HUES6 (cell line): ENCODE data around the gene ZRANB2.

ENCODE experiments used
- H3K27ac ChIP-seq: 2 replicates; pipeline ENCODE4 v1.7.0; 2013; ENCODE audit warnings: low read depth, mild to moderate bottlenecking, low read length, inconsistent platforms
- H3K27me3 ChIP-seq: 2 replicates; pipeline ENCODE4 v1.6.1; 2013; ENCODE audit warnings: low read length; ENCODE audit not compliant: control insufficient read depth, insufficient read depth
- H3K36me3 ChIP-seq: 2 replicates; pipeline ENCODE4 v1.6.1; 2013; ENCODE audit warnings: low read length; ENCODE audit not compliant: control insufficient read depth, insufficient read depth
- H3K4me1 ChIP-seq: 2 replicates; pipeline ENCODE4 v1.6.1; 2013; ENCODE audit warnings: low read length; ENCODE audit not compliant: control insufficient read depth, insufficient read depth
- H3K4me3 ChIP-seq: 2 replicates; pipeline ENCODE4 v1.5.1; 2013; ENCODE audit warnings: low read depth, low read length
- H3K9ac ChIP-seq: one replicate; pipeline ENCODE4 v1.6.1; 2013; ENCODE audit warnings: mild to moderate bottlenecking, low read length
- H3K9me3 ChIP-seq: 2 replicates; pipeline ENCODE4 v1.6.1; 2013; ENCODE audit warnings: low read depth, low read length; ENCODE audit not compliant: control insufficient read depth, insufficient read depth

ZRANB2 gene

DNA sequence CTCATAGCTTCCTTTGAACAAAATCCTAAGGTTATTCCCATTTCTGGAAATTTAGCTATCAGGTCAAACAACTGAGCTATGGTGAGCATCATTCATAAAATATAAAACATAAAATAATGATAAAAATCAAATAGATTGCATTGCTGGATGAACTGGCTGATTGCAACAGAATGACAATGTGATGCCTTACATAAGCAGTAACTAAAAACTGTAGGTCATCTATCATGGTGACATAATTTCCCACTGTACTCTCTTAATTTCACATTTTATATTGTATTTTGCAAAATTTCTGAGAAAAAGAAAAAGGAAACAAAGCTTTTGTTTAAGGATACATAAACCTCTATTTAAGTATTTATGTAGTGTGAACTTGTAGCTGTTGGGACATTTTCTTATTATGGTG, 37.8 kb downstream of the ZRANB2 start:
- Histone ChIP-seq H3K4me3 (no peak overlapping the region), H3K9ac (no peak overlapping the region), H3K27ac (no peak overlapping the region), H3K4me1 (peaks cover 9% of the 10 kb centered on the region), H3K27me3 (peaks cover 24% of the 10 kb centered on the region), H3K9me3 (no peaks in the 10 kb centered on the region), H3K36me3 (no peaks in the 10 kb centered on the region)

DNA sequence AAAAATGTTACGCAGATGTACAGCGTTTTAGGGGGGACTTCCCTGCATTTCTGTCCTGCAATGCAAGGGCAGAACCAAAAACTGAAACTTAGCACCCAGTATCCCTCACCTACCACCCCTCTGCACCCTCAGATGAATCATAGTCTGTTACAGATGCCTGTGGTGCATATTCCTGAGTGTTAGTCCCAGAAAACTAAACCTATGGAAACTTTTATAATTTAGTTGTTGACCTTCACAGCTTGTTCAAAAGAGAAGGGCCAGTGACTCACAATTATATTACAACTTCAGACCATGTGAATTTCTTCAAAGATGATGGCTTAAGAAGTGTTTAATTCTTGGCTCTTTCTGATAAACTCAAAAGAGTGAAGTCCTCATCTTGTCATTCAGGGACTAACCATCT, 39.0 kb downstream of the ZRANB2 start:
- H3K27ac ChIP-seq = no peak overlapping the region

DNA sequence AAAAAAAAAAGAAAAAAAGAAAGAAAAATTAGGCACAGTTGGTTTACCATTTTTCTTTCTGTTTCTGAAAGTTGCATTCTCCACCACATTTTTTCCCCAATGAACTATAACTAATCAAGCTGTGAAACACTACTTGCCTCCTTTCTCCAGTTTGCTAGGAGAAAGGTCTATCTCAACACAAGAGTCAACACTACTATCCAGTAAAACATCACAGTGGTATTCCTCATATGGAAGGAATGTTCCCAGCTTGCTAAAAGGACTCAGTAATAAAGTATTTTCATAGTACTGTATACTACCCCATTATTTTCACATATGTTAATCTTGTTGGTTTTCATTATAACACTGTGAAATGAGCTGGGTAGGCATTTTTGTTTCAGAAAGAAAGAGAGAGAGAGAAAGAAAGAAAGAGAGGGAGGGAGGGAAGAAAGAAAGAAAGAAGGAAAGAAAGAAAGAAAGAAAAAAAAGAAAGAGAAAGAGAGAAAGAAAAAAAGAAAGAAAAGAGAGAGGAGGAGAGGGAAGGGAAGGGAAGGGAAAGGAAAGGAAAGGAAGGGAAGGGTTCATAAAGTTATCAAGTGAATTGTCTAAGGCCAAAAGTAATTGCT, 41.1 kb downstream of the ZRANB2 start:
- no peak overlapping the region for H3K27ac ChIP-seq
- H3K9ac ChIP-seq = no peak overlapping the region
- H3K4me3 ChIP-seq = no peak overlapping the region
- no peaks in the 10 kb centered on the region for H3K36me3 ChIP-seq
- H3K27me3 ChIP-seq = no peaks in the 10 kb centered on the region
- no peaks in the 10 kb centered on the region for H3K9me3 ChIP-seq
- no peaks in the 10 kb centered on the region for H3K4me1 ChIP-seq

More for the DNA sequence above, 39.0 kb downstream of the ZRANB2 start:
- no peaks in the 10 kb centered on the region for H3K9me3 ChIP-seq
- H3K9ac ChIP-seq = no peak overlapping the region
- no peak overlapping the region for H3K4me3 ChIP-seq
- no peaks in the 10 kb centered on the region for H3K4me1 ChIP-seq
- H3K27me3 ChIP-seq = peaks cover 11% of the 10 kb centered on the region
- H3K36me3 ChIP-seq = no peaks in the 10 kb centered on the region

DNA sequence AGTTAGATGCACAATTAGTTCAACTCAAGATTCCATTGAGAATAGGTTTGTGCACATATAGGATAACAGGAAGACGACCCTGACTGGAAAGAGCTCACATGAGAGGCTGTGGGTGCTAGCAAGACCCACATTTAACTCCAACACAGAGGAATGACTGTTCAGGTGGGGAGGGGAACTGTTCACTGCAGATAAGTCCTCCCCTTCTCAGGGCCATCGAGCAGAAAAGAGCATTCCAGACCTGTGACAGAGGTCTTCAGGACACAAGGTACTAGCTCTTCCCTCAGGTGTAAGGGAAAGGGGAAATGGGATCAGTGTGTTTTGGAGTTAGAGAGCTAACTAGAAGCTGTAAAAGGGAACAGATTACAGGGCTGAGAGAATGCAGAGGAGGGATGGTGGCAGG, 41.9 kb downstream of the ZRANB2 start:
- H3K9me3 ChIP-seq = no peaks in the 10 kb centered on the region
- no peak overlapping the region for H3K4me3 ChIP-seq
- H3K36me3 ChIP-seq = no peaks in the 10 kb centered on the region
- H3K9ac ChIP-seq = no peak overlapping the region
- no peaks in the 10 kb centered on the region for H3K4me1 ChIP-seq
- no peak overlapping the region for H3K27ac ChIP-seq
- H3K27me3 ChIP-seq = no peaks in the 10 kb centered on the region

DNA sequence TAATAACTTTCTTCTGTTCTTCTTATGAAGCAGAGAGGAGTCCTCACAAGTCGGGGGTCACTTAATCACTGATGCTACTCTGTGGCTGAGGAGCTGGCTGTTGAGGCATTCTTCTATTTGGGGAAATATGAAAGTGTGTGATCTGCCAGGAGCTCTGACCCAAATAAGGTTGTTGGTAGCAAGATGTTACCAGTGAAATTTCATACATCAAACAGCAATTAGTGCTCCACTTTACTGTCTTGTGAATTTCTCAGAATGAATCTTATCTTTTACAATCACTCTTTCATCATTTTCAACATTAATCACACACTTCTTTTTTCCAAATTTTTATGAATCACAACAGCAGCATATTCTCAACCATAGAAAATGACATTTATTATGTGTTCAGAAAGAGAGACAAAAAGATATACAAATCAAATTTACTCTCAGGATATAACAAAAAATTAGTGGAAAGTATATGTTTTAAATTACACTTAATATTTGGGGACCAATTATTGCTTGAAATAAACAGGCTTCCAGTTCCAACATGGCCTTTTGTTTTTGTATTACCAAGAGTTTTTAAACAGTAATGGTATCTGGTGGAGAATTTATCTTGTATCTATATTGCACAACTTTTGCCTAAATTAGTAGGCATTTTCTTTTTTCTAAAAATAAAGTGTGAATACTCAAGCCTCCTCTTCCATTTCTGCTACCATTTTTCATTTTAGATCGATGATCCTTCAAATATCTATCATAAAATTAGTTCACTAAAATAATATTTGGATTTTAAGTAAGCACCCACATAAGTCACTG, 42.8 kb downstream of the ZRANB2 start:
- Histone ChIP-seq H3K4me3 (no peak overlapping the region), H3K27me3 (no peaks in the 10 kb centered on the region), H3K4me1 (no peaks in the 10 kb centered on the region), H3K27ac (no peak overlapping the region), H3K9ac (no peak overlapping the region), H3K9me3 (no peaks in the 10 kb centered on the region), H3K36me3 (no peaks in the 10 kb centered on the region)

DNA sequence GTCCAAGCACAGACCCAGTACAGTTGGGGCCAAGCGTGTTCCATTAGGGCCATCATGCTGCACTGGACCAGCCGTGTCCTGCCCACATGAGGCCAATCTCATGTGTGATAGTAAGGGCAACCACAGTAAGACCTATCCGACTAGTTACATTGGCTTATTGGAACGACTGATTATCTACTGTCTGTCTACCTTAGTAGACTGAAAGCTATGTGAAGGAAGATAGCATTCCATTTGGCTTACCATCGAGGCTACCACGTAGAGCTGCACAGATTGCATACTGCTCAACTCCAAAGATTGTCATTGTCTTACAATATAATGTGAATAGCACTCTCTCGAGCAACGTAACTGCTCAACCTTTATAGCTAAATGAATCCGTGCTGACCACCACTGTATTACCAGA, 43.8 kb downstream of the ZRANB2 start:
- Histone ChIP-seq H3K9me3 (no peaks in the 10 kb centered on the region), H3K27me3 (no peaks in the 10 kb centered on the region), H3K36me3 (no peaks in the 10 kb centered on the region), H3K27ac (no peak overlapping the region), H3K4me1 (no peaks in the 10 kb centered on the region), H3K4me3 (no peak overlapping the region), H3K9ac (no peak overlapping the region)

DNA sequence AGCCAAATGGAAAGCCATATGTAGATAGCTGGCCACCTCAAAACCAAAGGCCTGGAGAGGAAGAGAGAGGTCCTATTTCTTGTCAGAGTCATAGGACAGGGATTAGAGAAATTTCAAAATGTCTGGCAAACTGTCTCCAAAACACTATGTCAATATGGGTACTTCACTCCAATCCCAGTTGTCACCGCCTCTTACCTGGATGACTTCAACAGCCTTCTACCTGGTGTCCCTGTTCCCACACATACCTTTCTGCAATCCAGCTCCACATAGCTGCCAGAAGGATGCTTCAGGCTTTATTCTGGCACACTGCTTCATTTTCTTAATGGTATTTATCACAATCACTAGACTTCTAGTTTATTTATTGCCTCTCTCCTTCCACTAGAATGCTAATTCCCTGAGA, 47.7 kb downstream of the ZRANB2 start:
- H3K9me3 ChIP-seq = no peaks in the 10 kb centered on the region
- no peaks in the 10 kb centered on the region for H3K27me3 ChIP-seq
- H3K4me1 ChIP-seq = no peaks in the 10 kb centered on the region
- H3K4me3 ChIP-seq = no peak overlapping the region
- H3K9ac ChIP-seq = no peak overlapping the region
- no peaks in the 10 kb centered on the region for H3K36me3 ChIP-seq
- H3K27ac ChIP-seq = no peak overlapping the region

DNA sequence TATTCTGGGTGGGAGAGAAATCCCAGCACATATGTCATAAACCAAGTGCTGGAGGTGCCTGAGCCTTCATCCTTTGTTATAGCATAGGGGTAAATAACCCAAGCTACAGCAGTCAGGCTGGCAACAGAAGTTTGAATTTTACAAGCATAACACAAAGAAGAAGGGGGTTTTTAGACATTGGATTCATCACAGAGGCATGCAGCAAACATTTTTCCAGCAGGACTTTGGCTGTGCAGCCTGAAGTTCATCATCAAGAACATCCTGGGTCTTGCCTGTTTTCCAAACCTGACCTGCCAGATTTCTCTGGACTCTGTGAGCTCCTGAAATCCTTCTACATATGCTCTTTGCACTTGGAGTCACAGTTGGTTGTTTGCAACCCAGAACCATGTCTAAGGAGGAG, 49.4 kb downstream of the ZRANB2 start:
- H3K4me1 ChIP-seq = no peaks in the 10 kb centered on the region
- no peak overlapping the region for H3K4me3 ChIP-seq
- no peak overlapping the region for H3K27ac ChIP-seq
- H3K36me3 ChIP-seq = no peaks in the 10 kb centered on the region
- no peak overlapping the region for H3K9ac ChIP-seq
- no peaks in the 10 kb centered on the region for H3K27me3 ChIP-seq
- no peaks in the 10 kb centered on the region for H3K9me3 ChIP-seq

DNA sequence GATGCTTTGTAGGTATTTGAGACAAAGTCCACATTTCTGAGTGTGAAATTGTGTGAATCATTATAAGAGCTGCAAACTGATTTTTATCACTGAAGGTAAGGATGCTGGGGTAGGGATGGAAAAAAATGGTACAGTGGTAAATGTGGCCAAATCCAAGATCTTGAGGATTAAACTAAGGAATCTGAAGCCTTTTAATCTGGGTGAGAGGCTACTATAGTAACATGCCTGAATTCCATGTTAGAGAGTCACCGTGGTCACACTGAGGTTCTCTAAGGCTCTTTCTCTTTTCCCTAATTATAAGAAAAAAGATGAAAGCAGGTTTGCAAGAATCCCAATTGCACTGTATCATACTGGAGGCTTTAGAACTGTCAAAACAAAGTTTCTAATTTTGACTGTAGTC, 50.8 kb downstream of the ZRANB2 start:
- Histone ChIP-seq H3K9me3 (no peaks in the 10 kb centered on the region), H3K27ac (no peak overlapping the region), H3K27me3 (no peaks in the 10 kb centered on the region), H3K4me1 (no peaks in the 10 kb centered on the region), H3K36me3 (no peaks in the 10 kb centered on the region), H3K4me3 (no peak overlapping the region), H3K9ac (no peak overlapping the region)

DNA sequence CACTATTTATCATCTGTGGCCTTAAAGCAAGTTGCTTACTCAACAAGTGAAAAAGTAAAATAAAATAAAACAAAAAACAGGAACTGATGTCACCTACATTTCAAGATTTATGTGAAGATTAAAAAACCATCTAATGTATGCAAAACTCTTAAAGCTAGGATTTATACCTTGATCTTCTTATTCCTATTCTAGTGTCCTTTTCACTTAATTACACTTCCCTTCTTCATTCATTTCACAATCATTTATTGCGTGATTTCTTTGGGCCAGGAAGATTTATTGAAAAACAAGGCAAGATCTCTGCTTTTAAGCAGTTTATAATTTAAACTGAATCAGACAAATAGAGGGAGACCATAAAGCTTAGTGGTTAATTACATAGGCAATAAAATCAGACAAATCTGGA, 51.9 kb downstream of the ZRANB2 start:
- Histone ChIP-seq H3K27me3 (no peaks in the 10 kb centered on the region), H3K36me3 (no peaks in the 10 kb centered on the region), H3K4me3 (no peak overlapping the region), H3K9ac (no peak overlapping the region), H3K4me1 (no peaks in the 10 kb centered on the region), H3K27ac (no peak overlapping the region), H3K9me3 (no peaks in the 10 kb centered on the region)

DNA sequence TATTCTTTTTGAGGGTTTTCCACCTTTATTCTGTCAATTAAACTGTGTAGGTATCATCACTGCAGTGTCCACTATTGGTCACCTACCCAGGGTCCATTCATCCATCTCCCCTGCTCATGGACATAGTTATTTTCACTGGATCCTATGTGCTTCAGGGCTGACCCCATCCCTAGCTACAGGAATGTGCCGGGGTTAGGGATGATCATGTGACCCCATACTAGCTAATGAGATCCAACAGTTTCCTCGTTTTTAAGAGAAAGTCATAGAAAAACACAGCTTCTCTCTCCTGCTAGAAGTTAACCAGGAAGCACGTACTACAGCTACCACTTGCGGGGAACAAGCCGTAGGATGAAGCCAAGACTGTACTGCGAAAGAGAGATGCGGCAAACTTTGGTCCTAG, 52.8 kb downstream of the ZRANB2 start:
- no peak overlapping the region for H3K9ac ChIP-seq
- H3K4me3 ChIP-seq = no peak overlapping the region
- no peaks in the 10 kb centered on the region for H3K4me1 ChIP-seq
- H3K9me3 ChIP-seq = no peaks in the 10 kb centered on the region
- H3K27me3 ChIP-seq = no peaks in the 10 kb centered on the region
- H3K36me3 ChIP-seq = no peaks in the 10 kb centered on the region
- no peak overlapping the region for H3K27ac ChIP-seq
